ENCODE results near the gene PRIM1. TPM values are rescaled to one million over a fixed set of nuclear protein-coding genes. Genes with fewer than 3 reads are reported as not detected.

Gene PRIM1
- total and polyA plus RNA-seq, 2 of the 4 experiments (the other 2 are of a cell fraction): 8.6 to 12.0 TPM

- no peaks in the 10 kb centered on the region for H3K9me3 ChIP-seq (ENCODE audit: control insufficient read depth, insufficient read depth, low read length)
- no peak overlapping the region for H3K9ac ChIP-seq (ENCODE audit: low read depth, low read length)
- H3K4me1 ChIP-seq (ENCODE audit: control insufficient read depth, insufficient read depth, low read length): no peaks in the 10 kb centered on the region
- 0 out of 2 replicates have a peak, but pooled peaks cover 2% of the 10 kb centered on the region for H3K9me1 ChIP-seq (ENCODE audit: insufficient read depth, low read length)
- POLR2A ChIA-PET (ENCODE audit: unreplicated experiment): no interaction called here
- H4K5ac ChIP-seq (ENCODE audit: low read depth, low read length): no peak overlapping the region
- intact Hi-C loops (cut with micrococcal nuclease) (no loop called here), in situ Hi-C loops (cut with MboI; ENCODE audit: low sequenced_read_pairs) (no loop called here), dilution Hi-C loops (cut with HindIII; ENCODE audit: low sequenced_read_pairs, unreplicated experiment) (no loop called here)
- H2AFZ ChIP-seq (replicated peaks; ENCODE audit: low read length, poor library complexity): no peak overlapping the region
- no peak overlapping the region for H2AK5ac ChIP-seq (ENCODE audit: low read depth, low read length)
- H3K56ac ChIP-seq (ENCODE audit: extremely low read depth, insufficient read depth, low read length): no peak overlapping the region
- TF ChIP-seq CEBPB (IDR thresholded peaks at IDR 0.05; ENCODE audit: low read depth, low read length) (no peak), RAD21 (IDR thresholded peaks at IDR 0.05; ENCODE audit: low read length) (no peak), BHLHE40 (IDR thresholded peaks at IDR 0.05; ENCODE audit: low read depth, low read length) (no peak), POLR2A (IDR thresholded peaks at IDR 0.05; ENCODE audit: low read depth, low read length) (no peak), RFX5 (IDR thresholded peaks at IDR 0.05; ENCODE audit: low read depth, low read length) (no peak), FOS (IDR thresholded peaks at IDR 0.05; ENCODE audit: low read depth, low read length) (no peak), MAZ (IDR thresholded peaks at IDR 0.05; ENCODE audit: borderline replicate concordance, low read depth, low read length) (no peak), SMC3 (IDR thresholded peaks at IDR 0.05; ENCODE audit: low read depth, low read length) (no peak), ELK1 (IDR thresholded peaks at IDR 0.05; ENCODE audit: borderline replicate concordance, low read depth, low read length) (no peak), CHD1 (IDR thresholded peaks at IDR 0.05; ENCODE audit: low read depth, low read length) (no peak)
- TF ChIP-seq, protein P1, sequence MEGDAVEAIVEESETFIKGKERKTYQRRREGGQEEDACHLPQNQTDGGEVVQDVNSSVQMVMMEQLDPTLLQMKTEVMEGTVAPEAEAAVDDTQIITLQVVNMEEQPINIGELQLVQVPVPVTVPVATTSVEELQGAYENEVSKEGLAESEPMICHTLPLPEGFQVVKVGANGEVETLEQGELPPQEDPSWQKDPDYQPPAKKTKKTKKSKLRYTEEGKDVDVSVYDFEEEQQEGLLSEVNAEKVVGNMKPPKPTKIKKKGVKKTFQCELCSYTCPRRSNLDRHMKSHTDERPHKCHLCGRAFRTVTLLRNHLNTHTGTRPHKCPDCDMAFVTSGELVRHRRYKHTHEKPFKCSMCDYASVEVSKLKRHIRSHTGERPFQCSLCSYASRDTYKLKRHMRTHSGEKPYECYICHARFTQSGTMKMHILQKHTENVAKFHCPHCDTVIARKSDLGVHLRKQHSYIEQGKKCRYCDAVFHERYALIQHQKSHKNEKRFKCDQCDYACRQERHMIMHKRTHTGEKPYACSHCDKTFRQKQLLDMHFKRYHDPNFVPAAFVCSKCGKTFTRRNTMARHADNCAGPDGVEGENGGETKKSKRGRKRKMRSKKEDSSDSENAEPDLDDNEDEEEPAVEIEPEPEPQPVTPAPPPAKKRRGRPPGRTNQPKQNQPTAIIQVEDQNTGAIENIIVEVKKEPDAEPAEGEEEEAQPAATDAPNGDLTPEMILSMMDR (conservative IDR thresholded peaks at IDR 0.05; ENCODE audit: low read depth, low read length): no peak
- no TSS peak for BruUV-seq (replicated peaks)
- H2AK9ac ChIP-seq (replicated peaks; ENCODE audit: low read depth, low read length, poor library complexity): no peak overlapping the region
- H4K91ac ChIP-seq (ENCODE audit: insufficient read depth, low read depth, low read length): no peak overlapping the region
- peaks cover 0 to 5% of the 10 kb centered on the region in 2 experiments; a peak in 2 of 4 replicates for H3K79me1 ChIP-seq (ENCODE audit: low read depth in 1 of 2, low read length in 2 of 2)
- H3K27ac ChIP-seq (ENCODE audit: insufficient read depth, low read length): no peak overlapping the region
- H3K4me3 ChIP-seq (ENCODE audit: insufficient read depth, low read depth, low read length): no peak overlapping the region
- no peak overlapping the region for H3K4me2 ChIP-seq (ENCODE audit: low read depth, low read length)
- H3K14ac ChIP-seq (replicated peaks; ENCODE audit: low read depth, low read length): no peak overlapping the region
- H3K4ac ChIP-seq (ENCODE audit: low read depth, low read length): no peak overlapping the region
- no peaks in the 10 kb centered on the region for H3K27me3 ChIP-seq (ENCODE audit: control insufficient read depth, insufficient read depth, low read length)
- no peak overlapping the region for H3K23ac ChIP-seq (ENCODE audit: low read depth, low read length)
- H3K18ac ChIP-seq (ENCODE audit: low read depth, low read length): no peak overlapping the region
- H4K20me1 ChIP-seq (ENCODE audit: insufficient read depth, low read length): no peaks in the 10 kb centered on the region
- no peak overlapping the region for H2BK20ac ChIP-seq (ENCODE audit: low read depth, low read length)
- DNase-seq (no peak), ATAC-seq (ENCODE audit: low read depth) (no peak)
- peaks cover 2% of the 10 kb centered on the region; the same call in 1 of the 2 replicates for H3K36me3 ChIP-seq (ENCODE audit: control insufficient read depth, insufficient read depth, low read length)
- H2BK15ac ChIP-seq (ENCODE audit: low read depth, low read length): no peak overlapping the region
- no CpG with 5 or more reads among the region's 2 CpGs for WGBS, 2 experiments (ENCODE audit: extremely low coverage in 2 of 2, insufficient read length in 1 of 2)
- H2BK5ac ChIP-seq (ENCODE audit: low read depth, low read length, poor library complexity, severe bottlenecking): no peak overlapping the region
- no peak overlapping the region for H4K8ac ChIP-seq (ENCODE audit: low read depth in 2 of 2, low read length in 2 of 2)
- H2BK120ac ChIP-seq (ENCODE audit: low read depth, low read length): no peak overlapping the region
- CTCF ChIA-PET: no interaction called here
Measured at GRCh38 chr12:56749359-56749758, 2.8 kb downstream of the PRIM1 start.

Measured in IMR-90 (cell line).